Measurements from ENCODE around the gene LCE1F. TPM values are rescaled to one million over a fixed set of nuclear protein-coding genes. Genes with fewer than 3 reads are reported as not detected.

Gene LCE1F
- total RNA-seq, 3 donors from 2014 or later, result not detected

GRCh38 chr1:152741656-152742055 lies 33.3 kb upstream of the LCE1F start:
- ATAC-seq, result no peak
- Histone ChIP-seq H3K4me3 (no peak overlapping the region), H3K9me3 (no peaks in the 10 kb centered on the region), H3K4me1 (ENCODE audit: low read depth) (no peaks in the 10 kb centered on the region), H3K36me3 (ENCODE audit: low read depth) (no peaks in the 10 kb centered on the region)
- TF ChIP-seq, protein P1, sequence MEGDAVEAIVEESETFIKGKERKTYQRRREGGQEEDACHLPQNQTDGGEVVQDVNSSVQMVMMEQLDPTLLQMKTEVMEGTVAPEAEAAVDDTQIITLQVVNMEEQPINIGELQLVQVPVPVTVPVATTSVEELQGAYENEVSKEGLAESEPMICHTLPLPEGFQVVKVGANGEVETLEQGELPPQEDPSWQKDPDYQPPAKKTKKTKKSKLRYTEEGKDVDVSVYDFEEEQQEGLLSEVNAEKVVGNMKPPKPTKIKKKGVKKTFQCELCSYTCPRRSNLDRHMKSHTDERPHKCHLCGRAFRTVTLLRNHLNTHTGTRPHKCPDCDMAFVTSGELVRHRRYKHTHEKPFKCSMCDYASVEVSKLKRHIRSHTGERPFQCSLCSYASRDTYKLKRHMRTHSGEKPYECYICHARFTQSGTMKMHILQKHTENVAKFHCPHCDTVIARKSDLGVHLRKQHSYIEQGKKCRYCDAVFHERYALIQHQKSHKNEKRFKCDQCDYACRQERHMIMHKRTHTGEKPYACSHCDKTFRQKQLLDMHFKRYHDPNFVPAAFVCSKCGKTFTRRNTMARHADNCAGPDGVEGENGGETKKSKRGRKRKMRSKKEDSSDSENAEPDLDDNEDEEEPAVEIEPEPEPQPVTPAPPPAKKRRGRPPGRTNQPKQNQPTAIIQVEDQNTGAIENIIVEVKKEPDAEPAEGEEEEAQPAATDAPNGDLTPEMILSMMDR (IDR thresholded peaks at IDR 0.05), result no peak
- DNase-seq, result no peak
- intact Hi-C loops (cut with DNase I, micrococcal nuclease), result no loop called here

DNA sequence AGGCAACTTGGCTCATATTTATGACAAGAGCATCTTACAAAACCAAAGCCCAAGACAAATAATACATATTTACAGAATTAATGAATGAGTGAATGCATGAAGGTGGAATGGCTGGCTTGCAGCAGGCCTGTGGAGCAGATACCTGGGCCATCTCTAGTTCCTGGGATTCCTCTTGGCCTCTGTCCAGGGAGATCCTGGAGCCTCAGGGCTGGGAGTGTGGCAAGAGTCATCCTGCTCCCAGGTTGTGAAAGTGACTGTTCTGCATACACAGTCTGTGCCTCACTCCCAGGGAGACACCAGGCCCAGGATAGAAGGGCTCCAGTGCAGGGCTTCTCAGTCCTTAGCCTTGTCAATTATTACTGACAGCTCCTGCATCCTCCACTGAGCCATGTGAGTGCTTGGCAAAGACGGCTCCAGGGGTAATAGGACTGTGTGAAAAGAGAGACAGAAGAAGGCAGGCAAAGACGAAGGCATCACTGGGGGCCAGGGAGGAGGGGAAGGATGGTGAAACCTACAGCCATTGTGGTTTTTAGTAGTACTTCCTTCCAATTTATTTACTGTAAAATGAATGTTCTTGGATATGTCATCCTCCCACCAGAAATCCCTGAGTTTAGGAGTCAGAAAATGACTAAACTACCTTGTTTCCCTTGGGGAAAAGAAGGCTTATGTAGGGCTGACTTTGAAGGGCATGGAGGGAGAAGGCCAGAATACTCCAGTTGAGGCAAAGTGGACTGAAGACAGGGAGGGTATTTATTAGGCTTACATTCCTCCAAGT lies 31.4 kb upstream of the LCE1F start:
- DNase-seq, result no peak
- intact Hi-C loops (cut with DNase I, micrococcal nuclease), result no loop called here
- TF ChIP-seq, protein P1 (IDR thresholded peaks at IDR 0.05), result no peak
- ATAC-seq, result no peak
- H3K9me3 ChIP-seq, result no peaks in the 10 kb centered on the region
- H3K36me3 ChIP-seq (ENCODE audit: low read depth), result no peaks in the 10 kb centered on the region
- H3K4me3 ChIP-seq, result no peak overlapping the region
- H3K4me1 ChIP-seq (ENCODE audit: low read depth), result no peaks in the 10 kb centered on the region

DNA sequence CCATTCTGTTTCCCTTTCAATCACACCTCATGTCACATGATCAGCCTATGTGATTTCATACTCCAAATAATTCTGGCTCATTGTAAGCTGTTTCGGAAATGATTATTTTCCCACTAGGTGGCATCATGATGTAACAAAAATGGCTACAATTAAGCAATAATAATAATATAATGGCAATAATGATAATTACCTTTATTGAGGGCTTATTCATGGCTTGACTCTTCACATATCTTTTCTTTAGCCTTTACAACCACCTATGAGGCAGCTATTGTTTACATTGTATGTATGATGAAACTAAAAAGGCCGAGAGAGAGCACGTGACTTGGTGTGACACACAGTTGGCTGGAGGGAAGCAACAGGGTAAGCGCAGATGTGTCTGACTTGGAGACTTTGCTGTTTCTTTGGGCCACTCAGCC lies 29.6 kb upstream of the LCE1F start:
- ATAC-seq, result no peak
- TF ChIP-seq, protein P1 (IDR thresholded peaks at IDR 0.05), result no peak
- H3K9me3 ChIP-seq, result no peaks in the 10 kb centered on the region
- no peak for DNase-seq
- intact Hi-C loops (cut with DNase I, micrococcal nuclease), result no loop called here
- H3K4me3 ChIP-seq, result no peak overlapping the region
- H3K4me1 ChIP-seq (ENCODE audit: low read depth), result no peaks in the 10 kb centered on the region
- H3K36me3 ChIP-seq (ENCODE audit: low read depth), result no peaks in the 10 kb centered on the region

- Histone ChIP-seq H3K9me3 (no peaks in the 10 kb centered on the region), H3K4me1 (ENCODE audit: low read depth) (no peaks in the 10 kb centered on the region), H3K4me3 (no peak overlapping the region), H3K36me3 (ENCODE audit: low read depth) (no peaks in the 10 kb centered on the region)
- intact Hi-C loops (cut with DNase I, micrococcal nuclease), result no loop called here
- no peak for ATAC-seq
- TF ChIP-seq, protein P1 (IDR thresholded peaks at IDR 0.05), result no peak
- DNase-seq, result no peak
Measured at GRCh38 chr1:152745765-152746444, 29.0 kb upstream of the LCE1F start.

DNA sequence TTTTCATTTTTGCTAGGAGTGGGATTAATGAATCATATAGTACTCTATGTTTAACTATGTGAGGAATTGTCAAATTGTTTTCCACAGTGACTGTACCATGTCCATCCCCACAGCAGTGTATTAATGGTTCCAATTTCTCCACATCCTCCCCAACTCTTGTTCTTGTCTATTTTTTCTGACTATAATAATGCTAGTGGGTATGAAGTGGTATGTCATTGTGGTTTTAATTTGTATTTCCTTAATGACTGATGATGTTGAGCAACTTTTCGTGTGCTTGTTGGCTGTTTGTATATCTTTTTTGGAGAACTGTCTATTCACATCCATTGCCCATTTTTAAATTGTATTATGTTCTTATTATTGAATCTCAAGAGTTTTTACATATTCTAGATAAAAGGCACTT lies 27.1 kb upstream of the LCE1F start:
- Histone ChIP-seq H3K4me1 (ENCODE audit: low read depth) (no peaks in the 10 kb centered on the region), H3K9me3 (no peaks in the 10 kb centered on the region), H3K36me3 (ENCODE audit: low read depth) (no peaks in the 10 kb centered on the region), H3K4me3 (no peak overlapping the region)
- TF ChIP-seq, protein P1 (IDR thresholded peaks at IDR 0.05), result no peak
- DNase-seq (no peak), ATAC-seq (no peak)
- intact Hi-C loops (cut with DNase I, micrococcal nuclease), result no loop called here

All from mucosa of descending colon (tissue), 3 donors.